Measurements from ENCODE around the gene RNF43. TPM values are rescaled to one million over a fixed set of nuclear protein-coding genes. Genes with fewer than 3 reads are reported as not detected.
"Not testable (repeated sequence)": the region's sequence is repeated elsewhere in the genome, so short reads cannot be mapped to it uniquely, and the experiment has no call there.

RNF43 gene
- total RNA-seq, 1 experiment from 2014 or later, result 2.9 TPM

- H3K36me3 Mint-ChIP-seq (ENCODE audit: insufficient read depth, unreplicated experiment), result no peaks in the 10 kb centered on the region
- no peaks in the 10 kb centered on the region for H3K9me3 Mint-ChIP-seq (ENCODE audit: low read depth, unreplicated experiment)
- H3K4me1 Mint-ChIP-seq (ENCODE audit: low read depth, unreplicated experiment), result peaks cover 30% of the 10 kb centered on the region
- TF ChIP-seq, protein P1, sequence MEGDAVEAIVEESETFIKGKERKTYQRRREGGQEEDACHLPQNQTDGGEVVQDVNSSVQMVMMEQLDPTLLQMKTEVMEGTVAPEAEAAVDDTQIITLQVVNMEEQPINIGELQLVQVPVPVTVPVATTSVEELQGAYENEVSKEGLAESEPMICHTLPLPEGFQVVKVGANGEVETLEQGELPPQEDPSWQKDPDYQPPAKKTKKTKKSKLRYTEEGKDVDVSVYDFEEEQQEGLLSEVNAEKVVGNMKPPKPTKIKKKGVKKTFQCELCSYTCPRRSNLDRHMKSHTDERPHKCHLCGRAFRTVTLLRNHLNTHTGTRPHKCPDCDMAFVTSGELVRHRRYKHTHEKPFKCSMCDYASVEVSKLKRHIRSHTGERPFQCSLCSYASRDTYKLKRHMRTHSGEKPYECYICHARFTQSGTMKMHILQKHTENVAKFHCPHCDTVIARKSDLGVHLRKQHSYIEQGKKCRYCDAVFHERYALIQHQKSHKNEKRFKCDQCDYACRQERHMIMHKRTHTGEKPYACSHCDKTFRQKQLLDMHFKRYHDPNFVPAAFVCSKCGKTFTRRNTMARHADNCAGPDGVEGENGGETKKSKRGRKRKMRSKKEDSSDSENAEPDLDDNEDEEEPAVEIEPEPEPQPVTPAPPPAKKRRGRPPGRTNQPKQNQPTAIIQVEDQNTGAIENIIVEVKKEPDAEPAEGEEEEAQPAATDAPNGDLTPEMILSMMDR (IDR thresholded peaks at IDR 0.05; ENCODE audit: unreplicated experiment), result no peak
- H3K27me3 Mint-ChIP-seq (ENCODE audit: unreplicated experiment), result no peaks in the 10 kb centered on the region
- intact Hi-C loops (cut with micrococcal nuclease; ENCODE audit: unreplicated experiment), result loop anchor here (2.0 kb wide), 1 partner anchor 16 kb away; the partner anchor contains the start of gene RNF43
- no peak overlapping the region for H3K4me3 Mint-ChIP-seq (ENCODE audit: low read depth, unreplicated experiment)
- BruUV-seq (replicated peaks), result no TSS peak
- DNase-seq, result no peak
- CTCF ChIA-PET, result no interaction called here
- no peak overlapping the region for H3K27ac Mint-ChIP-seq (ENCODE audit: unreplicated experiment)
These were observed 16.0 kb downstream of the RNF43 start for GRCh38 chr17:58401287-58401686.

- H3K9me3 Mint-ChIP-seq (ENCODE audit: low read depth, unreplicated experiment), result no peaks in the 10 kb centered on the region
- no peaks in the 10 kb centered on the region for H3K27me3 Mint-ChIP-seq (ENCODE audit: unreplicated experiment)
- no peaks in the 10 kb centered on the region for H3K36me3 Mint-ChIP-seq (ENCODE audit: insufficient read depth, unreplicated experiment)
- intact Hi-C loops (cut with micrococcal nuclease; ENCODE audit: unreplicated experiment), result loop anchor here (2.0 kb wide), 1 partner anchor 16 kb away; the partner anchor contains the start of gene RNF43
- CTCF ChIA-PET, result no interaction called here
- DNase-seq, result no peak
- H3K27ac Mint-ChIP-seq (ENCODE audit: unreplicated experiment), result no peak overlapping the region
- peaks cover 30% of the 10 kb centered on the region for H3K4me1 Mint-ChIP-seq (ENCODE audit: low read depth, unreplicated experiment)
- no TSS peak for BruUV-seq (replicated peaks)
- no peak overlapping the region for H3K4me3 Mint-ChIP-seq (ENCODE audit: low read depth, unreplicated experiment)
- TF ChIP-seq, protein P1 (IDR thresholded peaks at IDR 0.05; ENCODE audit: unreplicated experiment), result no peak
These were observed 16.5 kb downstream of the RNF43 start for GRCh38 chr17:58400826-58401225.

DNA sequence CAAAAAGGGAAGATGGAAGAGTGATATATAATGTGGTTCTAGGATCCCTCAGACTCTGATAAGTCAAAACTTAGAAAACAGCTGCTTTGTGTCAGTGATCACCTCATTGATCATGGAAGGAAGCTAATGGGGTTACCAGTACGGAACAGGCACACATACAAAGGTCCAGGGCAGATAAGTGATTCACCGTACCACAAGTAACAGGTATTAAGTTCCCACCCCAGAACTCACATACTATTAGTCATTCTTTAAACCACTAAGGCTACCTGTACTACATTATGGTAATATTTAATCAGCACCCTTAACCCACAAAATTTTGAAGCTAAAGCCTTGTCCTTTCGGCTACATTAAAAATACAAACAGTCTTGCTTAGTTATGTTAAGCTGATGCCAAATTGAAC lies 17.4 kb downstream of the RNF43 start:
- H3K9me3 Mint-ChIP-seq (ENCODE audit: low read depth, unreplicated experiment), result no peaks in the 10 kb centered on the region
- no peak for DNase-seq
- intact Hi-C loops (cut with micrococcal nuclease; ENCODE audit: unreplicated experiment), result loop anchor here (2.0 kb wide), 1 partner anchor 17 kb away; the partner anchor contains the start of gene RNF43
- no peaks in the 10 kb centered on the region for H3K36me3 Mint-ChIP-seq (ENCODE audit: insufficient read depth, unreplicated experiment)
- no peaks in the 10 kb centered on the region for H3K27me3 Mint-ChIP-seq (ENCODE audit: unreplicated experiment)
- no TSS peak for BruUV-seq (replicated peaks)
- CTCF ChIA-PET, result interaction anchor here (1.0 kb wide), 1 partner anchor 17 kb away, joined by 6 read pairs; the partner anchor contains the start of gene RNF43
- TF ChIP-seq, protein P1 (IDR thresholded peaks at IDR 0.05; ENCODE audit: unreplicated experiment), result no peak
- H3K4me3 Mint-ChIP-seq (ENCODE audit: low read depth, unreplicated experiment), result no peak overlapping the region
- peaks cover 30% of the 10 kb centered on the region for H3K4me1 Mint-ChIP-seq (ENCODE audit: low read depth, unreplicated experiment)
- H3K27ac Mint-ChIP-seq (ENCODE audit: unreplicated experiment), result no peak overlapping the region

GRCh38 chr17:58398574-58399266 lies 18.6 kb downstream of the RNF43 start:
- CTCF ChIA-PET, result interaction anchor here (1.2 kb wide), 1 partner anchor 19 kb away, joined by 3 read pairs; the partner anchor contains the start of gene RNF43
- TF ChIP-seq, protein P1 (IDR thresholded peaks at IDR 0.05; ENCODE audit: unreplicated experiment), result no peak
- Mint-ChIP-seq H3K4me1 (ENCODE audit: low read depth, unreplicated experiment) (peaks cover 30% of the 10 kb centered on the region), H3K9me3 (ENCODE audit: low read depth, unreplicated experiment) (no peaks in the 10 kb centered on the region), H3K27ac (ENCODE audit: unreplicated experiment) (no peak overlapping the region), H3K4me3 (ENCODE audit: low read depth, unreplicated experiment) (no peak overlapping the region), H3K36me3 (ENCODE audit: insufficient read depth, unreplicated experiment) (no peaks in the 10 kb centered on the region), H3K27me3 (ENCODE audit: unreplicated experiment) (no peaks in the 10 kb centered on the region)
- no TSS peak for BruUV-seq (replicated peaks)
- no peak for DNase-seq
- intact Hi-C loops (cut with micrococcal nuclease; ENCODE audit: unreplicated experiment), result no loop called here

GRCh38 chr17:58397421-58397820 lies 19.9 kb downstream of the RNF43 start:
- CTCF ChIA-PET, result interaction anchor here (0.7 to 1.2 kb wide), 2 partner anchors 9 to 20 kb away, joined by 3 to 4 read pairs; partner anchors contain the start of gene RNF43
- BruUV-seq (replicated peaks); H3K4me3 Mint-ChIP-seq (ENCODE audit: low read depth, unreplicated experiment); H3K9me3 Mint-ChIP-seq (ENCODE audit: low read depth, unreplicated experiment); H3K36me3 Mint-ChIP-seq (ENCODE audit: insufficient read depth, unreplicated experiment); DNase-seq; intact Hi-C loops (cut with micrococcal nuclease; ENCODE audit: unreplicated experiment); H3K27me3 Mint-ChIP-seq (ENCODE audit: unreplicated experiment); H3K27ac Mint-ChIP-seq (ENCODE audit: unreplicated experiment): not testable (repeated sequence)
- peaks cover 28% of the 10 kb centered on the region for H3K4me1 Mint-ChIP-seq (ENCODE audit: low read depth, unreplicated experiment)

Measured in Calu3 (cell line).